Mucosa of descending colon (tissue), 3 donors: ENCODE data around the gene CDKN2AIP. TPM values are rescaled to one million over a fixed set of nuclear protein-coding genes. Genes with fewer than 3 reads are reported as not detected.

Experiments
- ATAC-seq: fragments of 200-7000 bp; cut with Tn5 transposase; one replicate; pipeline ENCODE4 v1.9.1; 2020; ENCODE audit warnings: mild to moderate bottlenecking, moderate library complexity
- DNase-seq, 3 donors: peaks; one replicate each; pipeline ENCODE4 v3.0.0-alpha.2; 2020
- H3K36me3 ChIP-seq: fragments of 200-600 bp; one replicate; pipeline ENCODE4 v1.8.0; 2021; ENCODE audit warnings: low read depth, mild to moderate bottlenecking
- H3K4me1 ChIP-seq: fragments of 200-600 bp; one replicate; pipeline ENCODE4 v1.8.0; 2021; ENCODE audit warnings: low read depth, mild to moderate bottlenecking
- H3K4me3 ChIP-seq: fragments of 200-600 bp; one replicate; pipeline ENCODE4 v1.8.0; 2021; ENCODE audit warnings: mild to moderate bottlenecking
- H3K9me3 ChIP-seq: fragments of 200-600 bp; one replicate; pipeline ENCODE4 v1.8.0; 2021; ENCODE audit warnings: mild to moderate bottlenecking
- CTCF ChIP-seq: fragments of 200-600 bp; IDR thresholded peaks from one replicate; pipeline ENCODE4 v1.8.0; 2022; ENCODE audit warnings: antibody characterized with exemption, mild to moderate bottlenecking
- intact Hi-C, 2 donors: fragments of 100-400 bp; cut with DNase I in 1 of 2; cut with micrococcal nuclease in 1 of 2; formaldehyde crosslinking; loops; one replicate each; pipeline versions ENCODE4 v1.11.0 to v1.11.1; 2022; cut with DNase I, micrococcal nuclease
- long read RNA-seq, 2 donors: library from polyadenylated mRNA; unstranded; transcript quantifications; one replicate each; pipeline ENCODE4 v2.0.0, GENCODE V29; 2019 to 2021
- total RNA-seq, 3 donors: library from RNA; stranded (reverse); fragmentation: NEBNext Ultra II Directional in 2 of 3; extraction: Animal tissue kit (Norgen Biotek cat#: 25700) in 2 of 3; gene quantifications; one replicate each; pipeline versions ENCODE4 v1.2.1 to v1.2.4, GENCODE V29; 2021 to 2023
- donor health status: DM: no; HTN: no; CAD: no; lungs with moderate emphysema.
- donor health status: DM: no; HTN: no; CAD: no.
- donor health status: DM: no; HTN: yes; CAD: no.

CDKN2AIP gene
- total RNA-seq: 10 to 100 TPM; 16.2 to 20.4 (median 18.9) TPM
- long read RNA-seq, donor 1, transcript CDKN2AIP-203 (3 exons, 2,721 nt): major isoform, 15 of 26 reads
- long read RNA-seq, donor 1, transcript CDKN2AIP-201 (3 exons, 2,646 nt): minor isoform, 10 of 26 reads
- long read RNA-seq, donor 1, partial matches to known transcripts: 0 of 26 reads
- long read RNA-seq, donor 1, other reads (novel, unspliced or antisense): 0 of 26 reads
- long read RNA-seq, donor 2, partial matches to known transcripts: 0 of 6 reads
- long read RNA-seq, donor 2, other reads (novel, unspliced or antisense): 0 of 6 reads

- peak; percentile 89 for ATAC-seq
- Histone ChIP-seq H3K36me3 (no peaks in the 10 kb centered on the region), H3K9me3 (no peaks in the 10 kb centered on the region), H3K4me1 (peaks cover 38% of the 10 kb centered on the region), H3K4me3 (peak within 1 kb of the TSS; percentile 85)
- no peak for TF ChIP-seq CTCF
- intact Hi-C loops: no loop called here
- DNase-seq: peak; percentile 93 to 97 (median 96)
Measured at GRCh38 chr4:183444214-183445096, at the start of gene CDKN2AIP. TSS of gene CDKN2AIP (plus strand) at chr4:183444636. CDS start at chr4:183444798, 162 bp downstream.

- intact Hi-C loops: no loop called here
- ATAC-seq: no peak
- H3K4me3 ChIP-seq: no peak overlapping the region
- DNase-seq: no peak
- H3K9me3 ChIP-seq: no peaks in the 10 kb centered on the region
- H3K4me1 ChIP-seq: no peaks in the 10 kb centered on the region
- no peak for TF ChIP-seq CTCF
- no peaks in the 10 kb centered on the region for H3K36me3 ChIP-seq
Measured at GRCh38 chr4:183395395-183395794, 49.0 kb upstream of the CDKN2AIP start.

- H3K4me1 ChIP-seq: no peaks in the 10 kb centered on the region
- H3K36me3 ChIP-seq: no peaks in the 10 kb centered on the region
- DNase-seq (no peak), ATAC-seq (no peak)
- no peak for TF ChIP-seq CTCF
- no peak overlapping the region for H3K4me3 ChIP-seq
- no peaks in the 10 kb centered on the region for H3K9me3 ChIP-seq
- intact Hi-C loops: no loop called here
Measured at GRCh38 chr4:183396227-183396637, 48.2 kb upstream of the CDKN2AIP start.

- DNase-seq (no peak), ATAC-seq (no peak)
- no peak overlapping the region for H3K4me3 ChIP-seq
- H3K36me3 ChIP-seq: no peaks in the 10 kb centered on the region
- intact Hi-C loops: no loop called here
- H3K9me3 ChIP-seq: no peaks in the 10 kb centered on the region
- no peak for TF ChIP-seq CTCF
- no peaks in the 10 kb centered on the region for H3K4me1 ChIP-seq
Measured at GRCh38 chr4:183397741-183398297, 46.6 kb upstream of the CDKN2AIP start.

GRCh38 chr4:183398298-183399125, 45.9 kb upstream of the CDKN2AIP start:
- intact Hi-C loops: no loop called here
- Histone ChIP-seq H3K36me3 (no peaks in the 10 kb centered on the region), H3K9me3 (no peaks in the 10 kb centered on the region), H3K4me3 (peak overlapping the region; percentile 0), H3K4me1 (no peaks in the 10 kb centered on the region)
- DNase-seq (peak; percentile 75 to 84 (median 81)), ATAC-seq (peak; percentile 97)
- peak; percentile 68 for TF ChIP-seq CTCF
